CD14-positive monocyte (primary cell): ENCODE data around the gene ABRAXAS1. TPM values are rescaled to one million over a fixed set of nuclear protein-coding genes. Genes with fewer than 3 reads are reported as not detected.

Source experiments
- DNase-seq, 3 donors: peaks; one replicate each; pipeline ENCODE4 v3.0.0-alpha.2; 2011 to 2022
- H2AFZ ChIP-seq: 2 replicates; pipeline ENCODE4 v1.6.0; 2012; ENCODE audit warnings: mild to moderate bottlenecking, low read depth, low read length, inconsistent platforms; ENCODE audit not compliant: insufficient read depth, poor library complexity, severe bottlenecking
- H3K27ac ChIP-seq, 2 donors: 1 replicate in 1 of 2; 2 replicates in 1 of 2; pipeline ENCODE4 v1.5.1; 2012 to 2013; ENCODE audit warnings: low read length in 2 of 2, control low read depth in 1 of 2, inconsistent platforms in 1 of 2, low read depth in 1 of 2, mild to moderate bottlenecking in 1 of 2
- H3K27me3 ChIP-seq, 2 donors: one replicate each; pipeline versions ENCODE4 v1.6.0 to v1.6.1; 2011 to 2013; ENCODE audit warnings: low read length in 2 of 2; ENCODE audit not compliant: control insufficient read depth in 2 of 2, insufficient read depth in 2 of 2
- H3K36me3 ChIP-seq, 2 donors: replicated peaks in 1 of 2; 1 replicate in 1 of 2; 2 replicates in 1 of 2; pipeline versions ENCODE4 v1.5.1 to v1.6.1; 2012 to 2013; ENCODE audit warnings: low read length in 2 of 2, control low read depth in 1 of 2, inconsistent platforms in 1 of 2, mild to moderate bottlenecking in 1 of 2; ENCODE audit not compliant: insufficient read depth in 2 of 2, control insufficient read depth in 1 of 2
- H3K4me1 ChIP-seq, 2 donors: 1 replicate in 1 of 2; 2 replicates in 1 of 2; pipeline versions ENCODE4 v1.5.1 to v1.6.1; 2012 to 2013; ENCODE audit warnings: low read length in 2 of 2, control low read depth in 1 of 2, inconsistent platforms in 1 of 2, mild to moderate bottlenecking in 1 of 2, moderate library complexity in 1 of 2; ENCODE audit not compliant: insufficient read depth in 2 of 2, control insufficient read depth in 1 of 2
- H3K4me2 ChIP-seq: replicated peaks from 2 replicates; pipeline ENCODE3; 2012; ENCODE audit warnings: low read length, moderate library complexity, mild to moderate bottlenecking; ENCODE audit not compliant: poor library complexity, severe bottlenecking; ENCODE audit errors: extremely low read depth
- H3K4me3 ChIP-seq, 3 experiments: fragments of 200-600 bp in 1 of 3; sonication (generic) in 1 of 3; replicated peaks in 1 of 3; 1 replicate in 2 of 3; 2 replicates in 1 of 3; pipeline ENCODE4 v1.5.1; 2011 to 2013; ENCODE audit warnings: low read length in 3 of 3, mild to moderate bottlenecking in 3 of 3, control low read depth in 2 of 3, low read depth in 2 of 3, inconsistent platforms in 1 of 3, moderate library complexity in 1 of 3
- H3K79me2 ChIP-seq: 2 replicates; pipeline ENCODE4 v1.6.0; 2012; ENCODE audit warnings: mild to moderate bottlenecking, control low read depth, inconsistent platforms, low read length, moderate library complexity; ENCODE audit not compliant: insufficient read depth
- H3K9ac ChIP-seq: 2 replicates; pipeline ENCODE4 v1.6.0; 2017; ENCODE audit warnings: low read length, mild to moderate bottlenecking; ENCODE audit not compliant: insufficient read depth, poor library complexity, severe bottlenecking
- H3K9me3 ChIP-seq, 2 donors: replicated peaks in 1 of 2; 1 replicate in 1 of 2; 2 replicates in 1 of 2; pipeline versions ENCODE4 v1.5.1 to v1.6.1; 2012 to 2013; ENCODE audit warnings: low read length in 2 of 2, control low read depth in 1 of 2; ENCODE audit not compliant: control insufficient read depth in 1 of 2, insufficient read depth in 1 of 2
- H4K20me1 ChIP-seq: 2 replicates; pipeline ENCODE4 v1.6.0; 2012; ENCODE audit warnings: mild to moderate bottlenecking, low read length, control low read depth, moderate library complexity; ENCODE audit not compliant: insufficient read depth
- H3K27ac Mint-ChIP-seq, 7 donors: one replicate each; pipeline ENCODE4 v1.8.0; 2020; ENCODE audit warnings: mild to moderate bottlenecking in 7 of 7, mixed read lengths in 7 of 7, moderate library complexity in 6 of 7, inconsistent platforms in 2 of 7
- H3K27me3 Mint-ChIP-seq, 3 donors: one replicate each; pipeline ENCODE4 v1.8.0; 2021 to 2022; ENCODE audit warnings: low read depth in 3 of 3, mild to moderate bottlenecking in 3 of 3, mixed read lengths in 3 of 3, moderate library complexity in 3 of 3, inconsistent platforms in 1 of 3
- H3K36me3 Mint-ChIP-seq, 2 donors: one replicate each; pipeline ENCODE4 v1.8.0; 2020; ENCODE audit warnings: mixed read lengths in 2 of 2, inconsistent platforms in 1 of 2, mild to moderate bottlenecking in 1 of 2
- H3K4me1 Mint-ChIP-seq: one replicate; pipeline ENCODE4 v1.8.0; 2020; ENCODE audit warnings: mild to moderate bottlenecking, mixed read lengths
- H3K4me3 Mint-ChIP-seq, 2 donors: one replicate each; pipeline ENCODE4 v1.8.0; 2020; ENCODE audit warnings: mild to moderate bottlenecking in 2 of 2, mixed read lengths in 2 of 2, moderate library complexity in 1 of 2
- H3K9me3 Mint-ChIP-seq, 7 donors: one replicate each; pipeline ENCODE4 v1.8.0; 2020 to 2022; ENCODE audit warnings: mixed read lengths in 7 of 7, mild to moderate bottlenecking in 6 of 7, moderate library complexity in 6 of 7, inconsistent platforms in 2 of 7
- WGBS: methylation state at CpG from one replicate; pipeline ENCODE4 v1.1.5; 2013; ENCODE audit warnings: missing lambda C conversion rate; ENCODE audit not compliant: insufficient coverage; 5-methylcytosine and 5-hydroxymethylcytosine counted together
- intact Hi-C, 2 donors: fragments of 100-400 bp; cut with micrococcal nuclease; formaldehyde crosslinking; loops; one replicate each; pipeline versions ENCODE4 v1.15.0 to v1.15.1; 2023
- polyA plus RNA-seq, 3 donors: library from polyadenylated mRNA; depleted of rRNA in 1 of 3; unstranded in 2 of 3; stranded (reverse) in 1 of 3; fragments of 300-500 nt in 2 of 3; fragments of >200 nt in 1 of 3; fragmentation: Illumina TruSeq in 2 of 3; gene quantifications; 1 replicate in 2 of 3; 2 replicates in 1 of 3; pipeline ENCODE4 v1.2.3, GENCODE V29; 2012 to 2021
- TF ChIP-seq, protein P1 (sequence below): fragments of 200-600 bp; IDR thresholded peaks from one replicate; pipeline ENCODE4 v1.8.0; 2022; ENCODE audit warnings: antibody characterized with exemption, mild to moderate bottlenecking

The ABRAXAS1 gene
- polyA plus RNA-seq, 3 donors: 6.0 to 10.8 (median 6.8) TPM

GRCh38 chr4:83449009-83449408 is 35.9 kb downstream of the ABRAXAS1 start:
- H3K27ac ChIP-seq: no peak overlapping the region
- Mint-ChIP-seq H3K9me3 (peaks cover 0 to 1% (median 0%) of the 10 kb centered on the region in 7 donors), H3K27me3 (peaks cover 0 to 3% (median 1%) of the 10 kb centered on the region in 3 donors), H3K27ac (no peak overlapping the region), H3K4me3 (no peak overlapping the region), H3K4me1 (peaks cover 5% of the 10 kb centered on the region), H3K36me3 (peaks cover 46 to 62% of the 10 kb centered on the region in 2 donors)
- H4K20me1 ChIP-seq: no peaks in the 10 kb centered on the region
- no peak overlapping the region for H3K9ac ChIP-seq
- intact Hi-C loops: no loop called here
- H3K4me1 ChIP-seq: peaks cover 1 to 4% of the 10 kb centered on the region in 2 donors
- DNase-seq: no peak
- H3K4me2 ChIP-seq: no peak overlapping the region
- TF ChIP-seq, protein P1, sequence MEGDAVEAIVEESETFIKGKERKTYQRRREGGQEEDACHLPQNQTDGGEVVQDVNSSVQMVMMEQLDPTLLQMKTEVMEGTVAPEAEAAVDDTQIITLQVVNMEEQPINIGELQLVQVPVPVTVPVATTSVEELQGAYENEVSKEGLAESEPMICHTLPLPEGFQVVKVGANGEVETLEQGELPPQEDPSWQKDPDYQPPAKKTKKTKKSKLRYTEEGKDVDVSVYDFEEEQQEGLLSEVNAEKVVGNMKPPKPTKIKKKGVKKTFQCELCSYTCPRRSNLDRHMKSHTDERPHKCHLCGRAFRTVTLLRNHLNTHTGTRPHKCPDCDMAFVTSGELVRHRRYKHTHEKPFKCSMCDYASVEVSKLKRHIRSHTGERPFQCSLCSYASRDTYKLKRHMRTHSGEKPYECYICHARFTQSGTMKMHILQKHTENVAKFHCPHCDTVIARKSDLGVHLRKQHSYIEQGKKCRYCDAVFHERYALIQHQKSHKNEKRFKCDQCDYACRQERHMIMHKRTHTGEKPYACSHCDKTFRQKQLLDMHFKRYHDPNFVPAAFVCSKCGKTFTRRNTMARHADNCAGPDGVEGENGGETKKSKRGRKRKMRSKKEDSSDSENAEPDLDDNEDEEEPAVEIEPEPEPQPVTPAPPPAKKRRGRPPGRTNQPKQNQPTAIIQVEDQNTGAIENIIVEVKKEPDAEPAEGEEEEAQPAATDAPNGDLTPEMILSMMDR: no peak
- no peaks in the 10 kb centered on the region for H3K9me3 ChIP-seq
- no peak overlapping the region for H3K4me3 ChIP-seq
- H3K79me2 ChIP-seq: peaks cover 21% of the 10 kb centered on the region
- H3K27me3 ChIP-seq: no peaks in the 10 kb centered on the region
- peaks cover 31 to 68% of the 10 kb centered on the region in 2 donors for H3K36me3 ChIP-seq
- no CpG with 5 or more reads among the region's 2 CpGs for WGBS
- no peak overlapping the region for H2AFZ ChIP-seq

DNA sequence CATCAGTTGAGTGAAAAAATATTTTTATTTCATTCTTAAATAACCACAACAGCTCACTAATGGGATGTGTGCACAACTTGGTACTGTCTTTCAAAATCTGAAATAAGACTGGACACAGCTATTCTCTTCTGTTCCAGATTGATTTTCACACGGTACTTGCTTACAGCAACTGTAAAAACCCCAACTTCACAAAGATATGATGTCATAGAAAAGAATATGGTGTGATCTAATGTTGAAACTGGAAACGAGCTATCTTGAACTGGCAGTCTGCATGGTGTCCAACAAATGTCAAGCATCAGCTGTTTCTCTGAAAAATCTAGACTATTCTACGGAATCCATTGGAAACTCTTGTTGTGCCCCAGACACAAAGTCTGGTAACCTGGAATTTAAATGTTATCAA is 44.0 kb downstream of the ABRAXAS1 start:
- Mint-ChIP-seq H3K36me3 (peaks cover 65 to 75% of the 10 kb centered on the region in 2 donors), H3K4me3 (no peak overlapping the region), H3K27ac (no peak overlapping the region), H3K27me3 (no peaks in the 10 kb centered on the region), H3K9me3 (no peaks in the 10 kb centered on the region), H3K4me1 (no peaks in the 10 kb centered on the region)
- no peaks in the 10 kb centered on the region for H4K20me1 ChIP-seq
- no peaks in the 10 kb centered on the region for H3K4me1 ChIP-seq
- H2AFZ ChIP-seq: no peak overlapping the region
- intact Hi-C loops: no loop called here
- H3K27ac ChIP-seq: no peak overlapping the region
- DNase-seq: no peak
- H3K9ac ChIP-seq: no peak overlapping the region
- no peaks in the 10 kb centered on the region for H3K9me3 ChIP-seq
- no peak overlapping the region for H3K4me3 ChIP-seq
- 100% methylated on average over 2 of the region's 3 CpGs for WGBS
- no peaks in the 10 kb centered on the region for H3K27me3 ChIP-seq
- TF ChIP-seq, protein P1: no peak
- H3K79me2 ChIP-seq: no peaks in the 10 kb centered on the region
- no peak overlapping the region for H3K4me2 ChIP-seq
- peaks cover 79 to 92% of the 10 kb centered on the region in 2 donors for H3K36me3 ChIP-seq
